NK-92 (cell line): ENCODE data around the gene SHE.
"Not testable (repeated sequence)": the region's sequence is repeated elsewhere in the genome, so short reads cannot be mapped to it uniquely, and the experiment has no call there.

Experiments
- DNase-seq: peaks from one replicate; lab custom pipeline; 2025; ENCODE audit not compliant: unreplicated experiment; lab: John Stamatoyannopoulos, UW

Gene SHE

DNA sequence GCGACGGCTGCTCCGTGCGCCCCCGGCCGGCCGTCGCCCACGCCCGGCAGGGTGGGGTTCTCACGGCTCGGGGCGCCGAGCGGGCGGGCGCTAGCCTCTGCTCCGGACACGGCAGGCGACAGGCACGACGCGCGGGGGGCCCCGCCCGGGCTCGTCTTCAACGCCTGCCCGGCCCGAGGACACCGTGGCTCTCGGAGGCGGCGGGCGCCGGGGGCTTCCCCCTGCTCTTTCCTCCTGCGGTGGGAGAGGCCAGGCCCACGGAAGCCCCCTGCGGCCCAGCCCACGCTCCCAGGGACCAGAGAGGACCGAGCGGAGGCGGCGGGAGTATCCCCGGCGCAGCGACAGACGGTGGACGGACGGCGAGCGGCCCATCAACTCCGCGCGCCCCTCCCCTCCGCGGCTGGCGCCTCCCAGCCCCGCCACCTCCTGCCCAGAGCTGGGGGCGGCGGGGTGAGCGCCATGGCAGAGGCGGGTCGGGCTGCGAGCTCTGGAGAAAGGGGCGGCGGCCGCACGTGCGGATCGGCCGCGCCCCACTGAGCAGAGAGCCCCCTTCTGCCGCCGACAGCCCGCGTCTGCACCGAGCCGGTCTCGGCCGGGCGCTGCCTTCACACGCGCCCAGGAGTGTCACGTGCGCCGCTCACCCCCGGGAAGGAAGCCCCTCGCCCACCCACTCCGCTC, at the start of gene SHE, which contains the start of gene TDRD10:
TSS of gene SHE (minus strand) at position 347 of the 678 bp plus-strand sequence. CDS start 386 bp downstream, outside the sequence.
TSS of gene TDRD10 (plus strand) at position 154 of the 678 bp plus-strand sequence. CDS start 4,685 bp downstream, outside the sequence.
- no peak for DNase-seq

DNA sequence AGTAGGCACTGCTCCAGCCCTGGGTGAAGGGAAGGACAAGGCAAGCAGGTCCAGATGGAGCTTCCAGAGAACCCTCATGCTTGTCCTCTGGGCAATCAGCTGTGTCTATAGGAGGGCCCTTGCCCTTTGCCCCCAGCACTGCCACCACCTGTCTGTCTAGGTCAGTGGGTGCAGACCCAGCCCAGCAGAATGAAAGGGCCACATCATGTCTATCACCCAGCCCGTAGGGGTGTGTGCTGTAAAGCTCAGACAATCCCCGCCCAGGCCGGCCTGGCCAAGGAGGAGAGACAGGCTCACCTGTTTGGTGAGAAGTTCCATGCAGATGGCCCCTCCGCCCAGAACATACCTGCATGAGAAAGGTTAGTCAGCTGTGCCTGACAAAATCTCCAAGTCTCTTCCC, 49.3 kb upstream of the SHE start:
- DNase-seq: no peak

DNA sequence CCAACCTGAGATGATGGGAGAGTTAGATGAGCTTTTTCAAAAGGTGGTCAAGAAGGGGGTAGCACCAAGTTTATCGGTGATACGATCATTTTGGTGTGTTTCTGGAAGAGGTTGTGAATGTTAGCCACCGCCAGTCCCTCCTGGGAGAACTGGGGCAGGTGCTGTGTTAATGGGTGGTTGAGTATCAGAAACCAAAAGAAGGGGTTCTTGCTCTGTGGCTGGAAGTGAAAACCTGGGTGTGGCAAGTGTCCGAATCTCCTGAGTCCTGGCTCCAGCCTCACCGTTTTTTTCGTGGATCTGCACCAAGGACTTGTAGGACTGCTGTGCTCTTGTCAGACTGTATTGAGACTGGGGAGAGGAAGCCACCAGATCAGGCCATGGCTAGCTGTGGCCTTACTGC, 48.4 kb upstream of the SHE start:
- DNase-seq: no peak

DNA sequence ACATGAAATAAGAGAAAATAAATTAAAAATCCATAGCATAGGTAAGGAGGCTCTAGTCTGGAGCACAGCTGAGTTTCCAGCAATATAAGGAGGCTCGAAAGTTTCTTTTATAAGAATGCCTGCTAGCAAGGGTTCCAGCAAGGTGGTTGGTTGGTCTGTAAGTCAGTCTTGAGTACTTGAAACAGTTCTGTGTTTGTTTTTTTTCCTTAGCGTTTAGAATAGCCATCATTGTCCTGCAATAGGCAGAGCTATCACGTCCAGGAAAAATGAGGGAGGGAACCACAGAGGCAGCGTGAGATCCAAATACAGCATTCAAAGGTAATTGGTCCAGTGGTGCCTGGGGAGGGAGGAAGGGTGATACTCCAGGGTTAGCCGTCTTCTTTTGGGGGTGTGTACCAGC, 47.9 kb upstream of the SHE start:
- DNase-seq: no peak

DNA sequence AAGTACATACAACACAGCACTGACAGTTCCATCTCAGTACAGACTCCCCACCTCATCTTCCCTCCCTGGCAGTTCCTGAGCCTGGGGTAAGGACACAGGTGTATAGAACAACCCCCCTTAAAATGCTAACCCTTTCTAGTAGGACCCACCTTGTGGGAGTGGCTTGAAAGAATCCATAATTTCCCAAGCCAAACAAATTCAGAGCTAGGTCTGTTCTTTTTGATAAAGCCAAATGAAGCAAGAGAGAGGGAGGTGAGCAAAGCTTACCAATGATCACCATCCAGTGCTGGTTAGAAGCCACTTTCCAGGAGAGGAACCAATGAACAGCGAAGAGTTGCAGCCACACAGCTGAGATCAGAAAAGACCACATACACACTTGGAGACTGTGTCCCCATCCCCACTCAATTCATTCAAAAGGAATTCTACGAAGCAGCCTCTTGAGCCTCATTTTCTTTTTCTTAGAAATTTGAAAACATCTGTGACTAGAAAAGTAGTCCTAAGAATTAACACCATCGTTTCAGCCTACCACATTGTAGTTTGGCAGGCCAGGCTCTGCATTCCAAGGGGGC, 47.1 kb upstream of the SHE start:
- no peak for DNase-seq

DNA sequence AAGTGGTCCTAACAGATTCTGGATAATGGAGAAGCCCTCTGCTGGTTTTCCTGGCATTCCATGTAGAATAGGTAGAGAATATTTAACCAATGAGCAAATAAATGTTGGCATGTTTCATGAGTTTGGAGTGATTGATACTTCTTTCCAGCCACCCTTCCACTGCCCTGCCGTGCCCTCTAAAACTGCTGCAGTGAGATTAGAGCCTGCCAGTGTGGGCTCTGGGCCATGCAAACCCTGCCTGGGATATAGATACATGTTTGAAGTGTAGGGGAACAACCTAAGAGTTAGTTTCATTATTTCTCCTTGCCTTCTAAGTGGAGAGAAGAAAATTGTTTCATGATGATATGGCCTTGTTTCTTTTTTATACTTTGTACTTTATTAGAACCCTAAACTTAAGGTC, 45.8 kb upstream of the SHE start:
- DNase-seq: no peak

DNA sequence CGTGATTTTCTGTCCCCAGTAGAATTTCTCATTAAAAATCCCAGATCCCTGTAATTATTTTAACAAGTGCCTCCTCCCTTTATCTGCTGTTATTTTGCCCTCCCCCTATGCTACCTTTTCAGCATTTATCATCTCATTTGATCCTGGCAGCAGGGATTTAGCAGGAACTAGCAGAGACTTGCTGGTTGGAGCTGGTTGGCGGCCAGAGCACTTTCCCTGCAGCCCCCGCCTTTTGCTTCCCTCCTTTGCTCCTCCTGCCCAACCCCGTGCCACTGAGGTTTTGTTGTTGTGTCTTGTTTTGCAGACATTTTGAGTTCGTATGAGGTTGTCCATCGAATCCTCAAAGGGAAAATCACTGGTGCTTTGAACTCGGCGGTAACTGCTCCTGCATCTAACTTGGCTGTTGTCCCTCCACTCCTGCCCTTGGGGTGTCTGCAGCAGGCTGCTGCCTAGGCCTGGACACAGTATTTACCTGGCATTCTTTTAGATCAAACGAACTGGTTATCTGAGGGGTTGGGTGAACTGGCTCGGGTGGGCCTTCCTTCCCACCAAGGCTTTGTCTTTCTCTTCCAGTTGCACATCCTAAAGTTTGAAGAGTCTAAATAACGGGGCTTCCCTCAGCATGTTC, 45.0 kb upstream of the SHE start:
- no peak for DNase-seq

DNA sequence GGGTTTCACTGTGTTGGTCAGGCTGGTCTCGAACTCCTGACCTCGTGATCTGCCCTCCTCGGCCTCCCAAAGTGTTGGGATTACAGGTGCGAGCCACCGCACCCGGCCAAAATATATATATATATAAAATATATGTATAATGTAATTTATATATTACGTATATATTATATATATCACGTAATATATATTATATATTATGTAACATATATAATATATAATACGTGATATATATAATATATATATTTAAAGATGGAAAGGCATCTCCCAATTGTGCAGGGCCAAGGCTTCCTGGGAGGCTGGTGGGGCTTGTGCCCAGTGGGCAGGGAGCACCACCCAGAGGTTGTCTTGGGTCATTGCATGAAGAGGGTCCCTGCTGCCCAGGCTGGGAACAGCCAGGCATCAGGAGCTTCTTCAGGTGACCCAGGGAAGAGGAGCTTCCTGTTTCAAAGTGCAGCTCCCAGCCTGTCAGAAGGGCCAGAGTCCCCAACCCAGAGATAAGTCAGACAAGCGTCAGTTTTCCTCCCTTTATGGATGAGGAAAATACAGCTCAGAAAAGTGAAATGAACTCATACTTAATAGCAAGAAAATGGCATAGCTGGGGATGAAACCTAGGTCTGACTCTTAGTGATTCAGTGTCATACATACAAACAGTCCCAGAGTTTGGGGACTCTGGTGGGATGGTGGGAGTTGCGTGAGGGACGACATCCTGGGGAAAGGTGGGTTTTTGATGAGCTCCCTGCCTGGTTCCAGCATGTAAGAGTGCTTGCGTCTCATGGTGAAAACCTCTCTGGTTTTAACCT, 44.3 kb upstream of the SHE start:
- DNase-seq: no peak

DNA sequence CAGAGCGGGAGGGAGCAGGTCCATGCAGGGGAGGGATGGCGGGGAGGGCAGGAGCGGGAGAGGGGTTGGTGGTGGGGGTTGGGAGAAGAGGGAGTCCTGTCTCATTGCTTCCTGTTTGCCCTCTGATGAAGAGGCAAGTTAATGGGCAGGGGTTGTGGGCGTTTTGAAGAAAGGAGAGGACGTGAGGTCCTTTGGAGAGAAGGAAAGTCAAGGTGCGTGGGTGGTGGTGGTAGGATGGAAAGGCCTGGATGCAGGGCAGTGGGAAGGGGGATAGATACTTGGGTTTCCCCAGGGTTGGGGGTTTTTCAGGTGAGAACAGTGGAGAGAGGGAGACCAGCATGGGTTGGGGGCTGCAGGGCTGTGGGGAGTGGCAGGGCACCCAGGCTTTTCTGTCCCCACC, 39.0 kb upstream of the SHE start:
- DNase-seq: no peak

DNA sequence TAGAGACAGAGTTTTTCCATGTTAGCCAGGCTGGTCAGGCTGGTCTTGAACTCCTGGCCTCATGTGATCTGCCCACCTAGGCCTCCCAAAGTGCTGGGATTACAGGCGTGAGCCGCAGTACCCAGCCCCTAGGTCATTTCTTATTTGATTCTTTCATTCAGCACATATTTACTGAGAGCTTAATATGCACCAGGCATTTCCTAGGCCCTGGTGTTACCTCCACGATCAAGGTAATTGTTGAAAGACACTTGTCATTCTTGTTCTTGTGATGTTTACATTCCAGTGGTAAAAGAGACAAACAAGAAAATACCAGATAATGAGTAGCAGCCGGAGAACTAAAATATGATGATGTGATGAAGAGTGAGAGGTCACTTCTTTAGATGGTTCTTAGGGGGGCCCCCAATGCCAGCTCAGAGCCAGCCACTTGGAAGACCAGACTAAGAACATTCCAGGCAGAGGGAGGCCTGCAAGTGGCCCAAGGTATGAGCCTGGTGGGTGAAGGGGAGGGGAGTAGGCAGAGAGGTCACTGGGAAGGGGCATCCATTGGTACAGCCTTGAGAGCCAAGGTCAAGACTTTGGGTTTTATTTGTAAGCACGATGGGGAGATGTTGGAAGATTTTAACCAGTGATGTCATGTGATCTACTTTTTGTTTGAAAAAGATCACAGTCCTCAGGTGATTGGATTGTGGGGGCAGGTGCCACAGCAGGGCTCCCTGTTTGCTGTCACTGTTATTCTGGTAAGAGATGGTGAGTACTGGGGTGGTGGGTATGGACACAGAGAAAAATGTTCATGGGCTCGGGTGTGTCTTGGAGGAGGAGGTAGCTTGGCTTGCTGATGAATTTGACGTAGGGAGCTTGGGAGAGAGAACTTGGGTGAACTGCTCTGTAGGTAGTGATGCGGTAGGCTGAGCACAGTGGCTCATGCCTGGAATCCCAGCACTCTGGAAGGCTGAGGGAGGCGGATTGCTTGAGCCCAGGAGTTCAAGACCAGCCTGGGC, 37.6 kb upstream of the SHE start:
- no peak for DNase-seq

DNA sequence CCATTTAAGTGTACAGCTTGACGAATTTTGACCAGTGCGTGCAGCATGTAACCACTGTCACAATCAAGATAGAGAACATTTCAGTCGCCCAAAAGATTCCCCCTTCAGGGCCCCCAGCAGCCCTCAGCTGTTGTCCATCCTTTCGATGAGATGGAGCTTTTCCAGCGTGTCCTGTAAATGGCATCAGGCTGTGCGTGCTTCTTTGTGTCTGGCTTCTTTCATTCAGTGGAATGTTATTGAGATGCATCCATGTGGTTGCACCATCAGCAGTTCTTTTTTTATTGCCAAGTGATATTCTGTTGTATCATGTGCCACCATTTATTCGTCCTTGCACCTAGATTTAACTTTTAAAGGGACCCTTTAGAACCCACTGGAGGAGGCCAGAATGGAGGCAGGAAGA, 34.4 kb upstream of the SHE start:
- DNase-seq: no peak

DNA sequence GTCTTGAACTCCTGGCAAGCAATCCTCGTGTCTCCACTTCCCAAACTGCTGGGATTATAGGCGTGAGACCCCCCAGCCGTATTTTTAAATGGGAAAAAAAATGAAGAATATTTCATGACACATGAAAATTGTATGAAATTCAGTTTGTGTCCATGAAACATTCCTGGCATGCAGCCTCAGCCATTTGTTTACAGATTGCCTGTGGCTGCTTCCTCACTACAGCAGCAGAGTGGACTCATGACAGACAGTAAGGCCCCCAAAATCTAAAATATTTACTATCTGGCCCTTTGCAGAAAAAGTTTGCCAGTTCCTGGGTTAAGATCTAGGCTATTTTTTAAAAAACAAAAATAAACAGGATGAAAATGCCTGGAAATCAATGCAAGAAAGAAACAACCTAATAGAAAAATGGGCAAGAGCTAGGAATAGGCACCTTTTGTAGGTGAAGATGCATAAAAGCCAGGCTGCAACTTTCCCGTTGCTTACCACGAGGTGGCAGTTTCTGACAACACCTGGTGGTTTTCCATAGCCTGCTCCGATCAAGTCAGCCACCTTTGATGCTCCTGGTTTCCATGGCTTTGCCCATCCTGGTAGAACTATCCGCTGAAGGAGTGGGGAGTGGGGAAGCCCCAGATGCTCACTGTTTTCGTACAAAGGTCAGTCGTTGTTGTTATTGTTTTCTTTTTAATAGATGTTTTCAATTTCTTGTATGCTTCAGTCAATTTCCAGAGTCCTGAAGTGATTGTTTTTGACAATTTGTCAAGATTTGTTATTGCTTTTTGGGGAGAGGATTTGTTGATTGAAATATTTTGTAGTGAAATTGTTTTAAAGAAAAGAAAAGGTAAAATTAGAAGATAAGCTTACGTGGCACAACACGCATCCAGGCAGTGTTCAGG, 32.0 kb upstream of the SHE start:
- no peak for DNase-seq

DNA sequence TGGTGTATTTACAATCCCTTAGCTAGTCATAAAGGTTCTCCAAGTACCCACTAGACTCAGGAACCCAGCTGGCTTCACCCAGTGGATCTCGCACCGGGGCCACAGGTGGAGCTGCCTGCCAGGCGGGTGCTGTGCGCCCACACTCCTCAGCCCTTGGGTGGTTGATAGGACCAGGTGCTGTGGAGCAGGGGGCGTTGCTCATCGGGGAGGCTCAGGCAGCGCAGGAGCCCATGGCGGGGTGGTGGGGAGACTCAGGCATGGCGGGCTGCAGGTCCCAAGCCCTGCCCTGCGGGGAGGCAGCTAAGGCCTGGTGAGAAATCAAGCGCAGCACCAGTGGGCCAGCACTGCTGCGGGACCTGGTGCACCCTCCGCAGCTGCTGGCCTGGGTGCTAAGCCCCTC, 29.7 kb upstream of the SHE start:
- DNase-seq: not testable (repeated sequence)

DNA sequence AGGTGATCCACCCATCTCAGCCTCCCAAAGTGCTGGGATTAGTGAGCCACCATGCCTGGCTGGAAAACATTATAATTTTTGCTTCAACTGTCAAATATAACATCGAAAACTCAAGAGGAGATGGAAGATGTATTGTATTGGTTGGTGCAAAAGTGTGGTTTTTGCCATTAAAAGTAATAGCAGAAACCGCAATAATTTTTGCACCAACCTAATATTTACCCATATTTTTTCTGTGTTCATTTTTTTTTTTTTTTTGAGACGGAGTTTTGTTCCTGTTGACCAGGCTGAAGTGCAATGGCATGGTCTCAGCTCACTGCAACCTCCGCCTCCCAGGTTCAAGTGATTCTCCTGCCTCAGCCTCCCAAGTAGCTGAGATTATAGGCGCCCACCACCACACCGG, 27.1 kb upstream of the SHE start:
- DNase-seq: no peak

DNA sequence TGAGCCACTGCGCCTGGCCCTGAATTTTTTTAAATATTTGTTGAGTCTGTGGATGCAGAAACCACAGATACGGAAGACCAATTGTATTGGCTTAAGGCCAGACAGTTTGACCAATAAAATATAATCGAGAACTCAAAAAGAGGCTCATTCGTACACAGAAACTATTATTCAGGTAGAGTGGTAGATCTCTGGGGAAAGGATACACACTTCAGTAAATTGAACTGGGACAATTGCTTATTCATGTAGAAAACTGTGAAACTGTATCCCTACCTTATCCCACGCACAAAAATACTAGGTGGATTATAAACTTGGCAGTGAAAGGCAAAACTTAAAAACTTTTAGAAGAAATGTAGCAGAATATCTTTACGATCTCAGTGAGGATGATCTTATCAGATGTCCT, 25.0 kb upstream of the SHE start:
- DNase-seq: no peak

DNA sequence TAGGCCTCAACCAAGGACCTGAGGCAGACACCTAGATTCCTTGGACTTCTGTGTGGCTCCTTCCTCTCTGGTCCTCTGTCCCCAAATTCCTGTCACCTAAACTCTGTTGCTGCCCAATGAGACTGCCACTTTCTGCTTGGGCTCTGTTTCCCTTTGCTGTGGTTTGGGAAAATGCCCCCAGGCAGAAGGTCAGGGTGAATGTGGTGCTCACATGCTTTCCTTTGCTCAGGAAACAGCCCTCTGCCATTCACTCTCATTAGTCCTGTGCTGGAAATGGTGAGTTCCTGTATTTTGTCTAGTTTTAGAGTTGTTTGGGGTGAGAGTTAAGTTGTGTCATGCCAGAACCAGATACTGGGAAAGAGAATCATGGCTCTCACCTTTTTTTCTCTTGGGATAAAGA, 22.7 kb upstream of the SHE start:
- DNase-seq: no peak

DNA sequence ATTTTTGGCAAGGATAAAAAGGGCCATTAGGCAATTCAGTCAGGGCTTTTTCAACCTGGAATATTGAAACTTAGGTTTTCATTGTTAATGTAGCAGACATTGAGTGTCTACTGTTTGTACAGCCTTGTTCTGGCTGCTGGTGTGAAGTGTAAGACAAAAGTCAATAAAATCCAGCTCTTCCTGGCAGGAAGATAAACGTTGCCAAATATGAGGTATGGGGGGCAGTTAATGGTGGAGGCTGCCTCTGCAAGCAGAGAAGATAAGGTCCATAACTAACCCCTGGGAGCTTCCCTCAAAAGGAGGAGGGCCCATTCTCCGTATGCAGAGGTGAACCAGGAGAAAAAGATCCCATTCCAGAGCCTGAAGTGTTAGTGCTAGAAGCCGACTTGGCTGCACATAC, 19.5 kb upstream of the SHE start:
- no peak for DNase-seq

DNA sequence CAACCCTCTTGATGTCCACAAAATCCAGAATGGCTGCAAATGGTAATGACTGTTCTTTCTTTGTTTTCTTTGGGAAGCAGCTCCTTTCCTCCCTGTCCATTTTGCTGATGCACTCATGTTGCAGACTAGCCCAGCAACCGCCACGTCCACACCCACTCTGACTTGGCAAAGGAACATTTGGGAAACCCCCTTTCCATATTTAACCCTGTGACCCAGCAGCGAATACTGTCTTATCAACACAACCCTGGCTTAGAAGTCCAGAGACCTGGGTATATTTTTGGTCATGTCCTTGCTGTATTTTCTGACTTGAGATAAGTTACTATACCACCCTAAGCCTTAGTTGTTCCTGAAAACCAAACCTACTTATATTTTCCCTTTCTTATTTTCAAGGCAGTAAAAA, 18.1 kb upstream of the SHE start:
- DNase-seq: no peak

DNA sequence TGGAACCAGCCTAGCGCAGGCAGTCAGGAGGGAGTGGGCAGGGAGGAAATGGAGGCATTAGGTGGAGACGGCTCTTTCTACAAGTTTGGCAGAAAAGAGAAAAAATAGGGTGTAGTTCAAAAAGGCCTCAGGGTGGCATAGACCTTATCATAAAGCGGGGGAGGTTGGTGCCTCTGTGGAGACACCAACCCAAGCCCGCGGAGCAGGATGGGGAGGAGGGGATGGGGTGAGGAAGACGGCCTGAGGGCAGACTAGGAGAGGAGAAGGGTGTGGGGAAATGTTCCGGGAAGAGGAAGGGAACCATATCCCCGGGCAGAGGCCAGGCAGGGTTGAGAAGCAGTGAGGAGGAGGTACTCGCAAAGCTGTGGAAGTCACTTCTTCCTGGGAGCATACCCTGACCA, 17.4 kb upstream of the SHE start:
- no peak for DNase-seq

DNA sequence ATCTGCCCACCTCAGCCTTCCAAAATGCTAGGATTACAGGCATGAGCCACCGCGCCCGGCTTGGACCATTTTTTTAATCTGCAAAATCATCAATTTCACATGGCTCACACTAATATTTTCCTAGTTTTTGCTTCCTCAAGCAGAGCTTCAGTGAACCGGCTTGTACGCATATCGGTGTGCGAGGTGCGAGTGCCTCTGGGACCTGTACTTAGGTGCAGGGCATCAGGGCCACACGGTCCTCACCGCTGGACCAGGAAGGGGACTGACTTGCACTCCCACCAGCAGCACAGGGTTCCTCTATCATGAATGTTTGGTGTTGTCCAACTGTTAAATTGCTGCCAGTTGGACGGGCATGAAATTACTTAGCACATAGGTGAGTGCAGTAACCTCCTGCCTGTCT, 15.4 kb upstream of the SHE start:
- DNase-seq: no peak
